ENCODE results near the gene SNRPA1. TPM values are rescaled to one million over a fixed set of nuclear protein-coding genes. Genes with fewer than 3 reads are reported as not detected.

The SNRPA1 gene
- 10 to 100 TPM in 1 of 2 donors, 1 to 10 TPM in 1; 9.6 to 22.0 TPM for total RNA-seq

DNA sequence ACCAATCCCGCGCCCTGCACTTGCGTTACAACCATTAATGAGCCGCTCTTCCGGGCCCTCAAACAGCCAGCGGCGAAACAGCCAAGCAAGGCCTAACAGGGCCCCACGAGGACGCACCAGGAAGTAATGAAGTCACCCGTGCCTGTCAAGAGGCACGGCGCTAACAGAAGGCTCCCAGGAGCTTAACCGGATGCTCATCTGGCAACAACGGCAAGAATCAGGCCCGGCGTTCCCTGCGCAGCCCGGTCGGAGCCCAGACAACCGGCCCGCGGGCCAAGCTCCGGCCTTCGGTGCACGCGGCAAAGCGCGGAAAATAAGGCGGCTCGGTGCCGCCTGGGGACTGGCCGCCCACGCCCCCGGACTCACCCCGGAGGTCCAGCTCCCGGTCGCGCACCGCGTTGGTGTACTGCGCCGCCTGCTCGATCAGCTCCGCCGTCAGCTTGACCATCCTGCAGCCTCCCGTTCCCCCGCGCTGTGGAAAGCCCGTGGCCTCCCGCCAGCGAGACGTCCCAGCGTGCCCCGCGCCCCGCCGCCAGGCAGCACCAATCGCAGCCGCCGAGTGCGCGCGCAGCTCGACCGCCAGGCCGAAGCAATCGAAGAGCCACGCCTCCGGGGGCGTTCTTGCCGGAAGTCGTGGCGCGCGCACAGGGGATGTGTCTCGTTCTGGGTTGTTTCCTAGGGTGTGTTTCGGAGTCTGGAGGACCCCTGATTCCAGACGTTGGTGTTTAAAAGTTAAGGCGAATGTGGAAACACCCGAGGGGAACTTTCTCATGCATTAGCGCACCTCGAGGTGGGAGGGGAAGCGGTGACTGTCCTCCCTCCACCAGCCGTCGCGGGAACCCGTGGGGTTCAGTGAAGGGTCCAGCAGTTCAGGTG is at the start of gene SNRPA1:
Gene SNRPA1, minus strand, starts transcription at position 518 of the 876 bp plus-strand sequence. Its CDS starts 70 bp downstream, at position 448.

DNA sequence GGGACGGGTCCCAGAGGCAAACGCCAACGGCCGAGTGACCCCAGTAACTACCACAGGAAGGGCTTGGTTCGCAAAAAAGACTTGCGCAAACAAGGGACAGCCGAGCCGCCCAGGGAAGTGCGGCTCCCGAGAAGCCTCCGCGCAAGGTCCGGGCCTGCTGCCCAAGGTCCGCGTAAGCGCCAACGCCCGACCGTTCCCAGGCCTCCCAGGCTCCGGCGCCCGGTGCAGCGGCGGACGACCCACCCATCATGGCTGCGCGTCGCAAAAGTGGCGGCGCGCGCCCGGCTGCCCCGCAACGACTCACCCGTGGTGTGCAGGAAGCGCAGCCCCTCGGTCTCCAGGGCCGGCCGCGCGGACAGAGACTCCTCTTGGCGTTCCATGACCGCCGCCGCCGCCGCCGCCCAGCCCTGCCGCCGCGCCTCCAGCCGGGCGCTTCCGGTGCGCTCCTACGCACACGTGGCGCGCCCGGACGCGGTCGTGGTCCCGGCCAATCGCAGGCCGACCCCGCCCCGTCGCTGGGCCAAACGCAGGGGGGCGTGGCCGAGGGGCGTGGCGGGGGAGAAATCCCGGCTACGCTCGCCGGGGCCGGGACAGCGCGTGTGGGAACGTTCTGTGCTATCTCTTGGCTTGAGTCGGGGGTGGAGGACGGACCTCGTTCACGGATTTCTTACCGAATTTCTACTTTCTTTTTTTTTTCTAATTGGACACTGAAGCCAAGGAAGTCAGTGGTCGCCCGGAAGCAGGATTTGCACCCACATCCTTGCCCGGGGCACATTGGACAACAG is 17.8 kb downstream of the SNRPA1 start, which contains the start of gene SELENOS:
Gene SELENOS, minus strand, starts transcription at position 448 of the 785 bp plus-strand sequence. Its CDS starts 68 bp downstream, at position 380.

DNA sequence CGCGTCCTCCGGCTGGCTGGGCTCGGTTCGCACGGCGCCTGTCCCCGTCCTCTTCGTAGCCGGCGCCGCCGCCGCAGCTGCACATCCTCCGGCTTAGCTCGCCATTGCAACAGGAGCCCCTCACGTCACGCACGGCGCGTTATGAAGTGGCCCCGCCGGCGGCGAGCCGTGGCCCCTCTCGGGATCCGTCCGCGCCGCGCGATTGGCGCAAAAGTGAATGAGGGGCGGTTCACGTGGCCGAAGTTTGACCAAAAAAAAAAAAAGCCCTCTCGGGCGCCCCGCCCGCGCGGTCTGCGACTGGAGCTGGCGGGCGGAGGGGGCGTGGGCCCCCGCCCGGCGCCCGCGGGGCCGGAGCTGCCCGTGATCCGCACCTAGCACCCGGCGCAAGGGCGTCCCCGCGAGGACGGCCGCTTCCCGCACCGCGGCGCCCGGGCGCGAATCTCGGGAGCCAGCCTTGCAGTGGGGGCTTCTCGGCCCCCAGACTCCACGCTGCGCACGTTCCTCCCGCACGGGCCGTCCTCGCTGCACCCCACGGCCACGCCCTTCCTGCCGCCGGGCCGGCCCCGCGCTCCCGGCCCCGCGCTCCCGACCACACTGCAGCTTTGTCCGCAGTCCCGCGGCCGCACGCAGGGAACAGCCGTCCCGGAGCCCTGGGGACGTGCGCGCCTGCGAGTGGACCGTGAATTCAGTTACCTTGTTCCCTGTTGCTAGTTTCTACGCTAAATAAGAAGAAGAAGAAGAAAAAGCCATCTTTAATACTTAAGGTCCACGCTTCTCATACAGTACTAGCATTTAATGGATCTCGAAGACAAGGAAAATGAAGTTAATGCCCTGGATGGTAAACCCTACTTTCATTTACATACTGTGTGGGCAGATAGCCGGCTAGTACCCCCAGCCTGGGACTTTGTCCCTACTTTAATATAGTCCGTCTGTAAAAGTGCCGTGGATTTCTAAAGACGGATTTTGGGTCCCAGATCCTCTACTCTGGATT is 42.9 kb downstream of the SNRPA1 start, which contains the start of gene CHSY1:
Gene CHSY1, minus strand, starts transcription at position 219 of the 991 bp plus-strand sequence. CDS start 592 bp downstream, outside the sequence.

Other genes starting within 250 kb of the SNRPA1 start
- gene CHSY1, start 43.2 kb downstream of the SNRPA1 start, total RNA-seq = 10 to 100 TPM; 23.4 to 42.6 TPM
- gene SELENOS, start 17.8 kb downstream of the SNRPA1 start, total RNA-seq = 10 to 100 TPM; 52.0 to 63.9 TPM
- gene PCSK6, start 194.5 kb upstream of the SNRPA1 start, total RNA-seq = 1 to 10 TPM in 1 of 2 donors, under 1 TPM in 1; 0.33 to 1.0 TPM